ENCODE data around the gene NCKAP5.

NCKAP5 gene

GRCh38 chr2:133270550-133270949, 297.7 kb downstream of the NCKAP5 start:
- no peak for TF ChIP-seq CTCF (IDR thresholded peaks at IDR 0.05; ENCODE audit: insufficient read depth, low read depth, low read length, missing control alignments)
- no peak for DNase-seq (ENCODE audit: low read depth)
- no peak overlapping the region for H3K4me3 ChIP-seq (ENCODE audit: low read length)

GRCh38 chr2:133266926-133267590, 301.2 kb downstream of the NCKAP5 start:
- no peak for DNase-seq (ENCODE audit: low read depth)
- no peak for TF ChIP-seq CTCF (IDR thresholded peaks at IDR 0.05; ENCODE audit: insufficient read depth, low read depth, low read length, missing control alignments)
- peak overlapping the region; percentile 40 for H3K4me3 ChIP-seq (ENCODE audit: low read length)

GRCh38 chr2:133266041-133266925, 302.0 kb downstream of the NCKAP5 start:
- peak; percentile 29 for DNase-seq (ENCODE audit: low read depth)
- peak overlapping the region; percentile 40 for H3K4me3 ChIP-seq (ENCODE audit: low read length)
- peak; percentile 20 for TF ChIP-seq CTCF (IDR thresholded peaks at IDR 0.05; ENCODE audit: insufficient read depth, low read depth, low read length, missing control alignments)

- DNase-seq (ENCODE audit: low read depth): no peak
- no peak for TF ChIP-seq CTCF (IDR thresholded peaks at IDR 0.05; ENCODE audit: insufficient read depth, low read depth, low read length, missing control alignments)
- H3K4me3 ChIP-seq (ENCODE audit: low read length): no peak overlapping the region
Observed at GRCh38 chr2:133265432-133265949, 302.8 kb downstream of the NCKAP5 start.

- H3K4me3 ChIP-seq (ENCODE audit: low read length): no peak overlapping the region
- no peak for DNase-seq (ENCODE audit: low read depth)
- TF ChIP-seq CTCF (IDR thresholded peaks at IDR 0.05; ENCODE audit: insufficient read depth, low read depth, low read length, missing control alignments): no peak
Observed at GRCh38 chr2:133264989-133265401, 303.3 kb downstream of the NCKAP5 start.

- peak; percentile 74 for TF ChIP-seq CTCF (IDR thresholded peaks at IDR 0.05; ENCODE audit: insufficient read depth, low read depth, low read length, missing control alignments)
- no peak overlapping the region for H3K4me3 ChIP-seq (ENCODE audit: low read length)
- peak; percentile 63 for DNase-seq (ENCODE audit: low read depth)
Observed at GRCh38 chr2:133262893-133263292, 305.4 kb downstream of the NCKAP5 start.
